HCT116 (cell line): ENCODE measurements around the gene RND1.

Source experiments
- EGR1 ChIP-seq: IDR thresholded peaks from 2 replicates; pipeline ENCODE4 v1.6.1; 2012; ENCODE audit warnings: low read depth
- EZH2 ChIP-seq: fragments of 200-600 bp; sonication (generic); IDR thresholded peaks from 2 replicates; pipeline ENCODE4 v1.6.1; 2017; ENCODE audit warnings: antibody characterized with exemption, mixed run types
- POLR2A ChIP-seq: IDR thresholded peaks from 2 replicates; pipeline ENCODE4 v1.7.0; 2011; ENCODE audit warnings: borderline replicate concordance; ENCODE audit not compliant: insufficient read depth, insufficient read length; ENCODE audit errors: extremely low read depth
- POLR2AphosphoS5 ChIP-seq: IDR thresholded peaks from 2 replicates; pipeline ENCODE4 v1.6.1; 2011; ENCODE audit warnings: mild to moderate bottlenecking, low read depth, low read length, moderate library complexity
- SP1 ChIP-seq: IDR thresholded peaks from 2 replicates; pipeline ENCODE4 v1.6.1; 2012; ENCODE audit warnings: low read depth
- YY1 ChIP-seq: IDR thresholded peaks from 2 replicates; pipeline ENCODE4 v1.6.1; 2011; ENCODE audit warnings: low read length, low read depth, moderate library complexity, mild to moderate bottlenecking; ENCODE audit not compliant: insufficient replicate concordance; ENCODE audit errors: extremely low read depth
- TF ChIP-seq, protein P1 (sequence below), 3 experiments: fragments of 200-600 bp in 1 of 3; sonication (generic) in 1 of 3; IDR thresholded peaks in 2 of 3; conservative IDR thresholded peaks in 1 of 3; 2 replicates each; pipeline ENCODE4 v1.5.1; 2012 to 2017; ENCODE audit warnings: low read depth in 2 of 3, low read length in 2 of 3, antibody characterized with exemption in 1 of 3, borderline replicate concordance in 1 of 3, control low read depth in 1 of 3, mild to moderate bottlenecking in 1 of 3, mixed read lengths in 1 of 3, mixed run types in 1 of 3, moderate library complexity in 1 of 3; ENCODE audit not compliant: insufficient read depth in 1 of 3
- TF ChIP-seq, protein P2 (sequence below): IDR thresholded peaks from 2 replicates; pipeline ENCODE4 v1.6.1; 2011; ENCODE audit warnings: mild to moderate bottlenecking, low read length, moderate library complexity; ENCODE audit not compliant: insufficient replicate concordance; ENCODE audit errors: extremely low read depth
- TF ChIP-seq, protein P3 (sequence below): IDR thresholded peaks from 2 replicates; pipeline ENCODE4 v1.6.1; 2012; ENCODE audit warnings: low read depth

DNA sequence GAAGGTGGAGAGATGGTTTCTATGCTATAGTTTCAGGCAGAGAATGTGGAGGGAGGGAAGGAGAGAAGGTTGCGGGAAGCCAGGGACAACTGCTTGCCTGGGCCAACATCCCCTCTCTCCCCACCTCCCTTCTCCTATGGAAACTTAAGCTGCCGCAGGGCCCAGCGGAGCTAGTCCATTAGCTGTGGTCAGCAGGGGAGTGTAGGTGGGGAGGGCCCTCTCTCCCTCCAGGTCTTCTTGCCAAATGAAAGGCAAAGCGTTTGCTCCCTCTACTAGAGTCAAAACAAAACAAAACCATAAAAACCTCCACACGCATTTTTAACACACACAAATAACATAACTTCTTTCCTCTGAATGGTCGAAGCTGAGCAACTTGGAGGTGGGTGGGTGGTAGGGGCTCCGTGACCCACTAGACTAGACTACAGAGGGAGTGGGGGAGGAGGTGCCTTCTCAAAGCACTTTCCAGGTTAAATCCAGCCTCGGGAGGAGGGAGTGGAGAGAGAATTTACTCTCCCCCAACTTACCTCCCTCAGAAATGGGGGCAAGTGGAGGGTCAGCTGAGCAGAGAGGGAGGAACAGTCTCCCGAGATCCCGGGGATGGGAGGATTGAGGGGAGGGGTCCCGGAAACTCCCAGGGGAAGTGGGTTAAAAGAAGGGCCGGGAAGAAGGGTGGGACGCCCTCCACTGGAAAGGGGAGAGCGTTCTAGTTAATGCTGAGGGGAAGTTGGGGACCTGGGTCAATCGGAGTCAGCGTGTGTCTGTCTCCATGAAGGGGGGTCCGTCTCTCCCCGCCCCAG lies 52.0 kb downstream of the RND1 start:
- no peak for TF ChIP-seq POLR2AphosphoS5
- no peak for TF ChIP-seq SP1
- no peak for TF ChIP-seq EGR1
- TF ChIP-seq, protein P1, sequence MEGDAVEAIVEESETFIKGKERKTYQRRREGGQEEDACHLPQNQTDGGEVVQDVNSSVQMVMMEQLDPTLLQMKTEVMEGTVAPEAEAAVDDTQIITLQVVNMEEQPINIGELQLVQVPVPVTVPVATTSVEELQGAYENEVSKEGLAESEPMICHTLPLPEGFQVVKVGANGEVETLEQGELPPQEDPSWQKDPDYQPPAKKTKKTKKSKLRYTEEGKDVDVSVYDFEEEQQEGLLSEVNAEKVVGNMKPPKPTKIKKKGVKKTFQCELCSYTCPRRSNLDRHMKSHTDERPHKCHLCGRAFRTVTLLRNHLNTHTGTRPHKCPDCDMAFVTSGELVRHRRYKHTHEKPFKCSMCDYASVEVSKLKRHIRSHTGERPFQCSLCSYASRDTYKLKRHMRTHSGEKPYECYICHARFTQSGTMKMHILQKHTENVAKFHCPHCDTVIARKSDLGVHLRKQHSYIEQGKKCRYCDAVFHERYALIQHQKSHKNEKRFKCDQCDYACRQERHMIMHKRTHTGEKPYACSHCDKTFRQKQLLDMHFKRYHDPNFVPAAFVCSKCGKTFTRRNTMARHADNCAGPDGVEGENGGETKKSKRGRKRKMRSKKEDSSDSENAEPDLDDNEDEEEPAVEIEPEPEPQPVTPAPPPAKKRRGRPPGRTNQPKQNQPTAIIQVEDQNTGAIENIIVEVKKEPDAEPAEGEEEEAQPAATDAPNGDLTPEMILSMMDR (IDR thresholded peaks at IDR 0.05 in 2 of 3, conservative IDR thresholded peaks at IDR 0.05 in 1 of 3; ENCODE audit: borderline replicate concordance in 1 of 3, insufficient read depth in 1 of 3, low read depth in 2 of 3, low read length in 2 of 3), result no peak
- TF ChIP-seq YY1, result no peak
- TF ChIP-seq, protein P2, sequence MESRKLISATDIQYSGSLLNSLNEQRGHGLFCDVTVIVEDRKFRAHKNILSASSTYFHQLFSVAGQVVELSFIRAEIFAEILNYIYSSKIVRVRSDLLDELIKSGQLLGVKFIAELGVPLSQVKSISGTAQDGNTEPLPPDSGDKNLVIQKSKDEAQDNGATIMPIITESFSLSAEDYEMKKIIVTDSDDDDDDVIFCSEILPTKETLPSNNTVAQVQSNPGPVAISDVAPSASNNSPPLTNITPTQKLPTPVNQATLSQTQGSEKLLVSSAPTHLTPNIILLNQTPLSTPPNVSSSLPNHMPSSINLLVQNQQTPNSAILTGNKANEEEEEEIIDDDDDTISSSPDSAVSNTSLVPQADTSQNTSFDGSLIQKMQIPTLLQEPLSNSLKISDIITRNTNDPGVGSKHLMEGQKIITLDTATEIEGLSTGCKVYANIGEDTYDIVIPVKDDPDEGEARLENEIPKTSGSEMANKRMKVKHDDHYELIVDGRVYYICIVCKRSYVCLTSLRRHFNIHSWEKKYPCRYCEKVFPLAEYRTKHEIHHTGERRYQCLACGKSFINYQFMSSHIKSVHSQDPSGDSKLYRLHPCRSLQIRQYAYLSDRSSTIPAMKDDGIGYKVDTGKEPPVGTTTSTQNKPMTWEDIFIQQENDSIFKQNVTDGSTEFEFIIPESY, result no peak
- TF ChIP-seq POLR2A, result no peak
- TF ChIP-seq, protein P3, sequence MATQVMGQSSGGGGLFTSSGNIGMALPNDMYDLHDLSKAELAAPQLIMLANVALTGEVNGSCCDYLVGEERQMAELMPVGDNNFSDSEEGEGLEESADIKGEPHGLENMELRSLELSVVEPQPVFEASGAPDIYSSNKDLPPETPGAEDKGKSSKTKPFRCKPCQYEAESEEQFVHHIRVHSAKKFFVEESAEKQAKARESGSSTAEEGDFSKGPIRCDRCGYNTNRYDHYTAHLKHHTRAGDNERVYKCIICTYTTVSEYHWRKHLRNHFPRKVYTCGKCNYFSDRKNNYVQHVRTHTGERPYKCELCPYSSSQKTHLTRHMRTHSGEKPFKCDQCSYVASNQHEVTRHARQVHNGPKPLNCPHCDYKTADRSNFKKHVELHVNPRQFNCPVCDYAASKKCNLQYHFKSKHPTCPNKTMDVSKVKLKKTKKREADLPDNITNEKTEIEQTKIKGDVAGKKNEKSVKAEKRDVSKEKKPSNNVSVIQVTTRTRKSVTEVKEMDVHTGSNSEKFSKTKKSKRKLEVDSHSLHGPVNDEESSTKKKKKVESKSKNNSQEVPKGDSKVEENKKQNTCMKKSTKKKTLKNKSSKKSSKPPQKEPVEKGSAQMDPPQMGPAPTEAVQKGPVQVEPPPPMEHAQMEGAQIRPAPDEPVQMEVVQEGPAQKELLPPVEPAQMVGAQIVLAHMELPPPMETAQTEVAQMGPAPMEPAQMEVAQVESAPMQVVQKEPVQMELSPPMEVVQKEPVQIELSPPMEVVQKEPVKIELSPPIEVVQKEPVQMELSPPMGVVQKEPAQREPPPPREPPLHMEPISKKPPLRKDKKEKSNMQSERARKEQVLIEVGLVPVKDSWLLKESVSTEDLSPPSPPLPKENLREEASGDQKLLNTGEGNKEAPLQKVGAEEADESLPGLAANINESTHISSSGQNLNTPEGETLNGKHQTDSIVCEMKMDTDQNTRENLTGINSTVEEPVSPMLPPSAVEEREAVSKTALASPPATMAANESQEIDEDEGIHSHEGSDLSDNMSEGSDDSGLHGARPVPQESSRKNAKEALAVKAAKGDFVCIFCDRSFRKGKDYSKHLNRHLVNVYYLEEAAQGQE, result no peak
- no peak for TF ChIP-seq EZH2
